Stimulated activated CD8-positive, alpha-beta memory T cell treated with anti-CD3 and anti-CD28 coated beads, Interleukin-12 subunit alpha, Interleukin-12 subunit beta, amount 100 ng/mL, for 24 hours (primary cell): ENCODE data around the gene TTN.

Experiments
- DNase-seq: peaks from one replicate; pipeline ENCODE4 v3.0.0-alpha.2; 2020; ENCODE audit errors: extremely low read depth

Gene TTN

GRCh38 chr2:178807227-178808008 lies at the start of gene TTN:
Gene TTN, minus strand, starts transcription at chr2:178807423. Its CDS starts 2,781 bp downstream, at chr2:178804642.
- DNase-seq: no peak

DNA sequence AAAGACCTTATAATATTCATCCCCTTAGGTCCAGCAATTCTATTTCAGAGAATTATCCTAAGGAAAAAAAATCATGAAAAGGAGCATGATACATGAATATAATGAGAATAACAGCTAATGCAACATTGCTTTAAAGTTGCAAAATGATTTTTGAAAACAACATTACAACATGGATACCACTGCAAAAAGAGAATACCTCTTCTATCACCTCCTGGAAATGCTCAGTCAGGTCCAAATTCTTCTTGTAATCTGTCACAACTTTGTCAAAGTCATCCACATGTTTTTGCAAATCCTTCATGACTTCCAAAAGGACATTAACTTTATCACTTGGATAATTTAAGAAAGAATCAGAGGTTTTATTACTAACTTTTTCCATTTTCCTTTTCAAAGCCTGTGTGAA lies 47.9 kb upstream of the TTN start:
- no peak for DNase-seq

- no peak for DNase-seq
Measured at GRCh38 chr2:178848335-178848734, 41.1 kb upstream of the TTN start.

DNA sequence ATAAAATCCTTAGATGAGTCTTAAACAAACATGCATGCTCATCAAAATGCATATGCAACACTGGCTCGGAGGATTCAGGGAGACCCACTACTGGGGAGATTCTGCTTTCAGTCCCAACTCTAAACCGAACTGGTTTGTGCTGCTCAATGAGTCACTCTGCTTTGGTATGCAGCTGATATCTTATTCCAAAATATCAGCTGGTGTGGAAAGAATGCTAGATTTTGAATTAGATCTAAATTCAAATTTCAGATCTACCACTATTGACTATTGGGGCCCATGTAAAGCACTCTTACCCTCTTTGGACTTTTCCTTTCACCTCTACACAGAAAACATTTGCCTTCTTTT lies 39.2 kb upstream of the TTN start:
- DNase-seq: no peak

GRCh38 chr2:178845566-178846457 lies 38.6 kb upstream of the TTN start:
- no peak for DNase-seq

DNA sequence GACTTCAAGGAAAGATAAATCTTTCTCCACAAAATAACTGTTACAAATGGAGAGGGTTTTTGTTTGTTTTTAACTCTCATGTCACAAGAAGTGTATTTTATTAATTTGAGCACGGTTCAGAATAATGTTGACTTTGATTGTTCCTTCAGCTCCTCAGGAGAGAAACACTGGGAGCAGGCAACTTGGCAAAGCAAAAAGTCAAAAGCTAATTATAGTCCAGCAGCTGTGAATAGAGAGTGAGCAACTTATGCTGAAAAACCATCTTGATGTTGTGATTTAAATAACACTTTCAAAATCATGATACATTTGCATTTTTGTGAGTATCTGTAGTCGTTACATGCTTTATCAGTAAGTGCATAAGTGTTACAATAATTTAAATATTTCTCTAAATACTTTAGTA lies 37.5 kb upstream of the TTN start:
- no peak for DNase-seq

GRCh38 chr2:178844269-178844668 lies 37.0 kb upstream of the TTN start:
- no peak for DNase-seq

DNA sequence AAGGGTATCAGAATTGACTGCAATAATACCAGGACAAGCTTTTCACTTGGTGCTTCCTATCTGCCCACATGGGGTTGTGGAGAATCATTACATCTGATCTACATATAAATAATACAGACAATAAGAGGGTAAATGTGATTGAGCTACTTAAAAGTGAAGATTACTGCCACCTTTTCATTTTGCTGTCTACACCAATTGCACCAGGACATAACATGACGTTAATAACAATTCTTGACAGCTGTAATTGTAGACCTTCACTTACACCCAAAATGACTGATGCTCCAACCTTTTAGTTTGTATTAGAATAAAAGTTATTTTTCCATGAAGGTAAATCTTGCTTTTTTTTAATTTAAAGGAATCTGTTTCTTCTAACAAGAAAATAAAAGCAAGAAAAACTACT lies 36.5 kb upstream of the TTN start:
- no peak for DNase-seq

GRCh38 chr2:178836807-178837206 lies 29.6 kb upstream of the TTN start:
- no peak for DNase-seq

- DNase-seq: no peak
Measured at GRCh38 chr2:178834086-178834485, 26.9 kb upstream of the TTN start.

GRCh38 chr2:178833382-178833781 lies 26.2 kb upstream of the TTN start:
- no peak for DNase-seq

DNA sequence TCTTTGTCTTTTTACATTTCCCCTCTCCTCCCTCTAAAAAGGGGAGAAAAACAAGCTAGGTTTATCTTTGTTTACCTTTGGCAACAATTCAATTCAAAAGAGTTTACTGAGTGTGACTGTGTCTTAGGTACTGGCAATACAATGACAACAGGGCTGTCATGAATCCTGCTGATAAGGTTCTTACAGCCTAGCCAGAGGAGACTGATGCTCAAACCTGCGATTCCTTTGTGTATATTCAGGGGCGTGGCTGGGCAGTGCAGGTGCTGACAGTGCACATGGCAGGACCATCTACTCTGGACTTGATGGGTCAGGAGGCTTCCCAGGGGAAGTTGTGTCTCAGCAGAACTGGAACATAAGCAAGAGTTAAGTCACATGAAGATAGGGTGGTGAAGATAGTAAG lies 23.2 kb upstream of the TTN start:
- no peak for DNase-seq

- DNase-seq: no peak
Measured at GRCh38 chr2:178829981-178830380, 22.8 kb upstream of the TTN start.

- DNase-seq: no peak
Measured at GRCh38 chr2:178829299-178829960, 22.2 kb upstream of the TTN start.

DNA sequence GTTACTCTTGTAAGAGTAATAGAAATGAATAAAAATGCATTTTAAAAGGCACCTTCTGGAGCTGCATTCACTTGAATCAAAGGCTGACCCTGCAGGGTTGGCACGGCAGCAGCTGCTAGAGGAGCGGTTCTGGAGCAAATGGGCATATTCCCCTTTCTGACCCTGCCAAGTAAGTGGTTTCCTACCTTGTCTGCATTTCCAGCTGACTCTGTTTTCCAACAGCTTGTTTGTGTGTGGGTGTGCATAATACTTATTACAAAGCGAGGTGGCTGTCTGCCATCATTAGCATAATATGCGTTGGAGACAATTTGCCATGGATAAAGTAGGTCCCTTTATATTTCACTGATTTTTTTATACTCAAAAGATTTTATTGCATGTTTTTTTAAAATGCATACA lies 21.3 kb upstream of the TTN start:
- no peak for DNase-seq

- no peak for DNase-seq
Measured at GRCh38 chr2:178827739-178828485, 20.7 kb upstream of the TTN start.

GRCh38 chr2:178827111-178827510 lies 19.9 kb upstream of the TTN start:
- no peak for DNase-seq

GRCh38 chr2:178825183-178825582 lies 18.0 kb upstream of the TTN start:
- no peak for DNase-seq

DNA sequence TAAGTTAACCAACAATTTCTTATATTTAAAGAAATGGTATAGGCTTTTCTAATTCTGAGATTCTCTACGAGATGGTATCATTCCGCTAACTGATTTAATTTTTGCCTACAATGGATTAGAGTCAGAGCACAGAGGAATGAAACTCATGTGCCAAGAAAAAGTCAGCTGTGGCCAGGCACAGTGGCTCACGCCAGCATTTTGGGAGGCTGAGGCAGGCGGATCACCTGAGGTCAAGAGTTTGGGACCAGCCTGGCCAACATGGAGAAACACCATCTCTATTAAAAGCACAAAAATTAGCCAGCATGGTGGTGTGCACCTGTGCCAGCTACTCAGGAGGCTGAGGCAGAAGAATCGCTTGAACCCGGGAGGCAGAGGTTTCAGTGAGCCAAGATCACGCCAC lies 17.0 kb upstream of the TTN start:
- no peak for DNase-seq

DNA sequence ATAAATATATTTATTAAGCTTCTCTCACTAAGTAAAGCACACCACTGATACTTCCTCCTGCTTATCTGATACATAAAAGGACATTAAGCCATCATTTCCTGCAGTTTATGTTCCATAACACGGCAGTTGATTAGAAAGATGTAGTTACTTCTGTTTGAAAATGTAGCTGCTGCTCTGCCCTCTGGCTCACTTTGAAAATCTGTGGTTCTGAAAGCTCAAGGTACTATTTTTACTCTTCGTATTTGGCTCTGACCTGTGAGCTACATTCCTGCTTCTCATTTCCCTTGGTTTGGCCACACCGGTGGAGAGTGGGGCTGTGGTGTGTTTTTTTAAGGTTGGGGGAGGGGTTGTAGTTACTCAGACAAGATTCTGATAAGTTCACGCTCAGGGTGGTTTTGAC lies 12.8 kb upstream of the TTN start:
- no peak for DNase-seq

GRCh38 chr2:178819147-178819875 lies 12.1 kb upstream of the TTN start:
- no peak for DNase-seq
